Body of pancreas (tissue), 4 donors: ENCODE results near the gene PSME4. TPM values are rescaled to one million over a fixed set of nuclear protein-coding genes. Genes with fewer than 3 reads are reported as not detected.

Experiments
- ATAC-seq: fragments of 150-250 bp; one replicate; pipeline ENCODE4 v1.9.1; 2016
- DNase-seq, 4 donors: peaks; one replicate each; pipeline ENCODE4 v3.0.0-alpha.2; 2019
- H3K27ac ChIP-seq, 4 donors: fragments of 200-600 bp; sonication (generic); 1 replicate in 3 of 4; 2 replicates in 1 of 4; pipeline versions ENCODE4 v1.5.1 to v1.6.1; 2016 to 2019; ENCODE audit warnings: mild to moderate bottlenecking in 1 of 4, mixed read lengths in 1 of 4, moderate library complexity in 1 of 4
- H3K27me3 ChIP-seq, 2 donors: fragments of 200-600 bp; sonication (generic); one replicate each; pipeline ENCODE4 v1.6.0; 2016; ENCODE audit warnings: mild to moderate bottlenecking in 1 of 2
- H3K36me3 ChIP-seq, 2 donors: fragments of 200-600 bp; sonication (generic); replicated peaks in 1 of 2; 2 replicates each; pipeline ENCODE4 v1.5.1; 2016; ENCODE audit warnings: low read depth in 2 of 2; ENCODE audit not compliant: insufficient read depth in 1 of 2
- H3K4me1 ChIP-seq: fragments of 200-600 bp; sonication (generic); one replicate; pipeline ENCODE4 v1.6.0; 2016
- H3K4me3 ChIP-seq, 2 donors: fragments of 200-600 bp; sonication (generic); 1 replicate in 1 of 2; 2 replicates in 1 of 2; pipeline ENCODE4 v1.5.1; 2016 to 2019
- H3K9me3 ChIP-seq, 3 donors: fragments of 200-600 bp; sonication (generic); 1 replicate in 2 of 3; 2 replicates in 1 of 3; pipeline ENCODE4 v1.5.1; 2016
- POLR2A ChIP-seq, 3 donors: fragments of 450-650 bp; IDR thresholded peaks; one replicate each; pipeline ENCODE4 v1.6.1; 2016; ENCODE audit warnings: antibody characterized with exemption in 3 of 3, mild to moderate bottlenecking in 2 of 3
- WGBS, 2 donors: methylation state at CpG; one replicate each; pipeline ENCODE4 v1.1.5; 2017; 5-methylcytosine and 5-hydroxymethylcytosine counted together
- intact Hi-C: fragments of 100-400 bp; cut with DNase I; formaldehyde crosslinking; loops from one replicate; pipeline ENCODE4 v1.15.1; 2023
- total RNA-seq, 2 donors: library from RNA; depleted of rRNA; stranded (reverse); fragments of >200 nt; gene quantifications; one replicate each; pipeline ENCODE4 v1.1.0, GENCODE V29; 2016
- TF ChIP-seq, protein P1 (sequence below), 7 experiments: fragments of 450-650 bp in 4 of 7; fragments of 200-600 bp in 3 of 7; sonication (generic) in 3 of 7; IDR thresholded peaks; one replicate each; pipeline ENCODE4 v1.5.1; 2016 to 2019; ENCODE audit warnings: antibody characterized with exemption in 7 of 7

PSME4 gene
- total RNA-seq, 2 donors from 2014 or later, result 19.1 to 28.0 TPM

DNA sequence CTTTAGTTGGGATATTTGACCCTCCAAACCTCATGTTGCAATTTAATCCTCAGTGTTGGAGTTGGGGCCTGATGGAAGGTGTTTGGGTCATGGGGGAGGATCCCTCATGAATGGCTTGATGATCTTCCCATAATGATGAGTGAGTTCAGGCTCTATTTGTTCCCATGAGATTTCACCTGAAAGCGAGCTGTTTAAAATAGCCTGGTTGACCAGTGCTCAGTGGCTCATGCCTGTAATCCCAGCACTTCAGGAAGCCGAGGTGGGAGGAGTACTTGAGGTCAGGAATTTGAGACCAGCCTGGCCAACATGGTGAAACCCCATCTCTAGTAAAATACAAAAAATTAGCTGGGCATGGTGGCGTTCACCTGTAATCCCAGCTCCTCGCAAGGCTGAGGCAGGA is 14.9 kb upstream of the PSME4 start:
- WGBS, 2 donors, result 97 to 98% methylated on average over 4 of the region's 4 CpGs
- DNase-seq (no peak), ATAC-seq (no peak)
- intact Hi-C loops, result no loop called here
- no peaks in the 10 kb centered on the region for H3K27me3 ChIP-seq
- no peak for TF ChIP-seq POLR2A (IDR thresholded peaks at IDR 0.05)
- TF ChIP-seq, protein P1, sequence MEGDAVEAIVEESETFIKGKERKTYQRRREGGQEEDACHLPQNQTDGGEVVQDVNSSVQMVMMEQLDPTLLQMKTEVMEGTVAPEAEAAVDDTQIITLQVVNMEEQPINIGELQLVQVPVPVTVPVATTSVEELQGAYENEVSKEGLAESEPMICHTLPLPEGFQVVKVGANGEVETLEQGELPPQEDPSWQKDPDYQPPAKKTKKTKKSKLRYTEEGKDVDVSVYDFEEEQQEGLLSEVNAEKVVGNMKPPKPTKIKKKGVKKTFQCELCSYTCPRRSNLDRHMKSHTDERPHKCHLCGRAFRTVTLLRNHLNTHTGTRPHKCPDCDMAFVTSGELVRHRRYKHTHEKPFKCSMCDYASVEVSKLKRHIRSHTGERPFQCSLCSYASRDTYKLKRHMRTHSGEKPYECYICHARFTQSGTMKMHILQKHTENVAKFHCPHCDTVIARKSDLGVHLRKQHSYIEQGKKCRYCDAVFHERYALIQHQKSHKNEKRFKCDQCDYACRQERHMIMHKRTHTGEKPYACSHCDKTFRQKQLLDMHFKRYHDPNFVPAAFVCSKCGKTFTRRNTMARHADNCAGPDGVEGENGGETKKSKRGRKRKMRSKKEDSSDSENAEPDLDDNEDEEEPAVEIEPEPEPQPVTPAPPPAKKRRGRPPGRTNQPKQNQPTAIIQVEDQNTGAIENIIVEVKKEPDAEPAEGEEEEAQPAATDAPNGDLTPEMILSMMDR (IDR thresholded peaks at IDR 0.05), result no peak
- H3K4me1 ChIP-seq, result peaks cover 28% of the 10 kb centered on the region
- no peaks in the 10 kb centered on the region for H3K9me3 ChIP-seq
- H3K4me3 ChIP-seq, result no peak overlapping the region
- H3K27ac ChIP-seq, result peak overlapping the region in 1 of 4 donors; percentile 51
- H3K36me3 ChIP-seq, result no peaks in the 10 kb centered on the region

DNA sequence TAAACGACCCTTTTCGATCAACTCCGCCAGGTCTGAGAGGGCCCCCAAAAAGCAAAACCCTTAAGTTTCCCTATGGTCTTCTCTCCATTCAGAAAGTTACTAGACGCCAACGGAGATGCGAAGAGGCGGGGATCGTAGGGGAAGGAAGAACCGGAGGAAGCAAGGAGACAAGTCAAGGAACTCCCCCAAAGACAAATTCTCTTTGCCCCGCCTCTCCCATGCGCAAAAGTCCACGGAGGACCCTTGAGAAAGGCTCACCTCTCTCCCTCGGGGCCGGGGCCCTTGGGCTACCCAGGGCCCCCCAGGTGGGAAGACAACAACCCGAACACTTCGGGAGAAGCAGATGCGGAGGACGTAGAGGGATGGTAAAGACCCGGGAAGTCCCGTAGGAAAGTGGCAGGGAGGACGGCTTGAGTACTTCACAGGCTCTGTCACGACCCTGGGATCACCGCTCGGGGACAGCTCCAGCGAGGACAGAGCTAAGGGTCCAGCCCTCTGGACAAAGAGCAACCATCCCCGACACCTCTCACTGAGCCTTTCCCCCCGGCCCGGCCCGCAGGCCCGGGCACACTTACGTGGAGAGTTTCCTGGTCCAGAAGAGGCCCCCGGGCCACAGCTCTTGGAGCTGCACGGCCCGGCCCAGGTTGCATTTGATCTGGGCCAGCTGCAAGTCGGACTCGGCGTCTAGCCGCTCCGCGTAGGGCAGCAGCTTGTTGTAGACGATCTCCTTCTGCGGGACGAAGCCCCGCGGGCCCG is 647 bp downstream of the PSME4 start:
- H3K27me3 ChIP-seq, result no peaks in the 10 kb centered on the region
- peak overlapping the region; percentile 93 to 97 (median 96) for H3K27ac ChIP-seq
- peaks cover 45% of the 10 kb centered on the region for H3K4me1 ChIP-seq
- TF ChIP-seq, protein P1 (IDR thresholded peaks at IDR 0.05), result no peak
- TF ChIP-seq POLR2A (IDR thresholded peaks at IDR 0.05), result no peak
- H3K4me3 ChIP-seq, result peak overlapping the region; percentile 63 to 93
- peak; percentile 48 to 52 (median 49) for DNase-seq
- peak; percentile 36 for ATAC-seq
- H3K9me3 ChIP-seq, result no peaks in the 10 kb centered on the region
- intact Hi-C loops, result no loop called here
- H3K36me3 ChIP-seq, result peaks cover 0 to 6% of the 10 kb centered on the region in 2 donors
- 1% methylated on average over 31 to 46 of the region's 46 CpGs for whole genome bisulfite sequencing, 2 donors

DNA sequence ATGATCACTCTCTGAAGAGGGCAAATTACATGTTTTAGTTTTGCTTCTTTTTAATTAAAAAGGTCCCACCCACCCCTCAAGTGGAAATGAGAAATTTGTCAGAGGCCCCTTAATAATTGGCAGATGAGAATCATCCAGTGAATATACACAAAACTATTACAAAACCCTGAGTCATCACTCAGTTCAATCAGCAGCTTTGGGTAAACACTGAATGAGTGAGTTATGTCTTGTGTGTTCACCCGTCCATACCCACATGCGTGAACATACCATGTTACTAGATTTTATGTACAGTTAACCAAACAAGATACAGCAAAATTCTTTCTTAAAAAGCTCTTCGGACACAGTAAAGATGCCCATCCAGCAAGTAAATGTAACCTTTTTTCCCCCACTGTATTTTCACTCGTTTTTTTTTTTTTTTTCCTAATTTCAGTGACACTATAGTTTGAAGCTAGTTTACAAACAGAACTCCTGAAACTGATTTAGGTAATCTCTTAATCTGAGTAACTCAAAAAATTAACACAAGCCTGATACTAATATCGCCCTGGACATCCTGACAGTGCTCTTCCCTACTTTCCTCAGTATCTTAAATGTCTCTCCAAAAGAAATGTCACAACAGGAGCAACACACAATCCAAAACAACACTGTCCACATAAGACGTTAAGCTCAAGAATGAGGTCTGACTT is 1.4 kb downstream of the PSME4 start:
- Histone ChIP-seq H3K27me3 (no peaks in the 10 kb centered on the region), H3K4me3 (peak overlapping the region; percentile 63 to 93), H3K9me3 (no peaks in the 10 kb centered on the region), H3K4me1 (peaks cover 51% of the 10 kb centered on the region), H3K36me3 (peaks cover 0 to 5% of the 10 kb centered on the region in 2 donors), H3K27ac (peak overlapping the region; percentile 93 to 97 (median 96))
- TF ChIP-seq POLR2A (IDR thresholded peaks at IDR 0.05), result no peak
- TF ChIP-seq, protein P1 (IDR thresholded peaks at IDR 0.05), result no peak
- DNase-seq, result peak in 1 of 4 donors; percentile 16
- intact Hi-C loops, result no loop called here
- ATAC-seq, result no peak
- 3 to 5% methylated on average over 6 of the region's 6 CpGs for WGBS, 2 donors

DNA sequence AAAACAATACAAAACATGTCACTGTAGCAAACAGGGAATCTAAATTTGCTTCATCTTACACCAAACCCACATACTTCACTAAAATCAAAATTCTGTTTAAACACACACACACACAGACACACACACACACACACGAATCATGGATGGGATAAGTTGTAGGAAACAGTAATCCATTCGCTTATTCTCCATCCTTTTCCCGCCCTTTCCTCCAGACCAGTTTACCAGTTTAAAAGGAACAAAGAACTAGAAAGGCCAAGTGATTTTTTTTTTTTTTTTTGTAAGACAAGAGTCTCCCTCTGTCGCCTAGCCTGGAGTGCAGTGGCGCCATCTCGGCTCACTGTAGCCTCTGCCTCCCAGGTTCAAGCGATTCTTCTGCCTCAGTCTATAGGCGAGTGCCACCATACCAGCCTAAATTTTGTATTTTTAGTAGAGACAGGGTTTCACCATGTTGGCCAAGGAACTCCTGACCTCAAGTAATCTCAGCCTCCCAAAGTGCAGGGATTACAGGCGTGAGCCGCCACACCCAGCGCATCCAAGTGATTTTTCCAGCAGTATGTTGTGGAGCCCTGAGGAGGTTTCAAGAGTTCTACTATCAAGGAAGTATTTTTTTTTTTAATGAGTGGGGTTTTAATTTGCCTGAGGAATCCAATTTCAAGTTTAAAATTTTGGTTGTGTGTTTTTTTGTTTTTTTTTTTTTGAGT is 5.7 kb downstream of the PSME4 start:
- WGBS, 2 donors, result 94% methylated on average over 11 of the region's 11 CpGs
- no peak for TF ChIP-seq POLR2A (IDR thresholded peaks at IDR 0.05)
- TF ChIP-seq, protein P1 (IDR thresholded peaks at IDR 0.05), result no peak
- Histone ChIP-seq H3K4me1 (peaks cover 69% of the 10 kb centered on the region), H3K27ac (no peak overlapping the region), H3K36me3 (no peaks in the 10 kb centered on the region), H3K27me3 (no peaks in the 10 kb centered on the region), H3K9me3 (no peaks in the 10 kb centered on the region), H3K4me3 (no peak overlapping the region)
- ATAC-seq, result no peak
- DNase-seq, result no peak
- intact Hi-C loops, result no loop called here
